ENCODE measurements around the gene SLC22A13.

Gene SLC22A13

GRCh38 chr3:38311941-38312340 lies 46.3 kb downstream of the SLC22A13 start:
- no peak overlapping the region for H3K9ac ChIP-seq (ENCODE audit: low read length)
- no peaks in the 10 kb centered on the region for H3K9me2 ChIP-seq (ENCODE audit: low read depth, low read length)
- no peaks in the 10 kb centered on the region for H3K79me2 ChIP-seq (ENCODE audit: insufficient read depth, low read length)
- H2AFZ ChIP-seq (ENCODE audit: low read length), result no peak overlapping the region
- no peaks in the 10 kb centered on the region for H4K20me1 ChIP-seq (ENCODE audit: insufficient read depth, low read length)
- no peaks in the 10 kb centered on the region for H3F3A ChIP-seq (ENCODE audit: insufficient read depth, low read length)
- no peak overlapping the region for H3K4me2 ChIP-seq (ENCODE audit: low read length)
- 0 out of 2 replicates have a peak, but pooled peaks cover 5% of the 10 kb centered on the region for H3K27me3 ChIP-seq (ENCODE audit: insufficient read depth, low read length)
- TF ChIP-seq, protein P1, sequence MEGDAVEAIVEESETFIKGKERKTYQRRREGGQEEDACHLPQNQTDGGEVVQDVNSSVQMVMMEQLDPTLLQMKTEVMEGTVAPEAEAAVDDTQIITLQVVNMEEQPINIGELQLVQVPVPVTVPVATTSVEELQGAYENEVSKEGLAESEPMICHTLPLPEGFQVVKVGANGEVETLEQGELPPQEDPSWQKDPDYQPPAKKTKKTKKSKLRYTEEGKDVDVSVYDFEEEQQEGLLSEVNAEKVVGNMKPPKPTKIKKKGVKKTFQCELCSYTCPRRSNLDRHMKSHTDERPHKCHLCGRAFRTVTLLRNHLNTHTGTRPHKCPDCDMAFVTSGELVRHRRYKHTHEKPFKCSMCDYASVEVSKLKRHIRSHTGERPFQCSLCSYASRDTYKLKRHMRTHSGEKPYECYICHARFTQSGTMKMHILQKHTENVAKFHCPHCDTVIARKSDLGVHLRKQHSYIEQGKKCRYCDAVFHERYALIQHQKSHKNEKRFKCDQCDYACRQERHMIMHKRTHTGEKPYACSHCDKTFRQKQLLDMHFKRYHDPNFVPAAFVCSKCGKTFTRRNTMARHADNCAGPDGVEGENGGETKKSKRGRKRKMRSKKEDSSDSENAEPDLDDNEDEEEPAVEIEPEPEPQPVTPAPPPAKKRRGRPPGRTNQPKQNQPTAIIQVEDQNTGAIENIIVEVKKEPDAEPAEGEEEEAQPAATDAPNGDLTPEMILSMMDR (IDR thresholded peaks at IDR 0.05; ENCODE audit: low read length), result no peak
- TF ChIP-seq EZH2 (IDR thresholded peaks at IDR 0.05; ENCODE audit: borderline replicate concordance, low read length), result no peak
- H3K27ac ChIP-seq (ENCODE audit: low read depth, low read length, poor library complexity, severe bottlenecking), result no peak overlapping the region
- H3K4me1 ChIP-seq (ENCODE audit: insufficient read depth, low read length, severe bottlenecking), result no peaks in the 10 kb centered on the region
- H3K9me3 ChIP-seq (ENCODE audit: low read length), result no peaks in the 10 kb centered on the region
- no peak overlapping the region for H3K4me3 ChIP-seq (ENCODE audit: low read depth, low read length, poor library complexity, severe bottlenecking)
- H3K36me3 ChIP-seq (ENCODE audit: insufficient read depth, low read length), result no peaks in the 10 kb centered on the region

DNA sequence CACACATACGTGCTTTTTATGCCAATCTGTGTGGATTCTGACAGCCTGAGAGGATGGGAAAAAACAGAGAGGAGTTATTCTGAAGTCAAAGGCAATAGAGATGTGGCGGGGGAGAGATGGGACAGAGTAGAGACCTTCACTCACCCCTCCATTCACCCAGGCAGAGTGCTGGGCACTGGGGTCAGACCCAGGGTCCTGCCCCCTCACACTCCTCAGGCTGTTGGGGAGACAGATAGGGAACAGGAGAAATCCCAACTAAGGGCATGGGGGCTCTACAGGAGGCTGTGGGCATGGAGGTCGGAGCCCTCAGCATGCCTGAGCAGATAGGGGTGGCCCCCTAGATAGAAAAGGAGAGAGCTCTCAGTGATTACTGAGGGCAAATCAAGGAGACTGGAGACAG lies 46.7 kb downstream of the SLC22A13 start:
- no peak overlapping the region for H3K27ac ChIP-seq (ENCODE audit: low read depth, low read length, poor library complexity, severe bottlenecking)
- H3K9me3 ChIP-seq (ENCODE audit: low read length), result no peaks in the 10 kb centered on the region
- no peaks in the 10 kb centered on the region for H3K4me1 ChIP-seq (ENCODE audit: insufficient read depth, low read length, severe bottlenecking)
- no peaks in the 10 kb centered on the region for H3K79me2 ChIP-seq (ENCODE audit: insufficient read depth, low read length)
- TF ChIP-seq, protein P1 (IDR thresholded peaks at IDR 0.05; ENCODE audit: low read length), result no peak
- no peak for TF ChIP-seq EZH2 (IDR thresholded peaks at IDR 0.05; ENCODE audit: borderline replicate concordance, low read length)
- no peak overlapping the region for H3K4me2 ChIP-seq (ENCODE audit: low read length)
- 0 out of 2 replicates have a peak, but pooled peaks cover 5% of the 10 kb centered on the region for H3K27me3 ChIP-seq (ENCODE audit: insufficient read depth, low read length)
- H3K36me3 ChIP-seq (ENCODE audit: insufficient read depth, low read length), result no peaks in the 10 kb centered on the region
- H3K9ac ChIP-seq (ENCODE audit: low read length), result no peak overlapping the region
- no peaks in the 10 kb centered on the region for H4K20me1 ChIP-seq (ENCODE audit: insufficient read depth, low read length)
- no peaks in the 10 kb centered on the region for H3F3A ChIP-seq (ENCODE audit: insufficient read depth, low read length)
- H3K9me2 ChIP-seq (ENCODE audit: low read depth, low read length), result no peaks in the 10 kb centered on the region
- H2AFZ ChIP-seq (ENCODE audit: low read length), result no peak overlapping the region
- H3K4me3 ChIP-seq (ENCODE audit: low read depth, low read length, poor library complexity, severe bottlenecking), result no peak overlapping the region

GRCh38 chr3:38313263-38313662 lies 47.7 kb downstream of the SLC22A13 start:
- no peak overlapping the region for H3K27ac ChIP-seq (ENCODE audit: low read depth, low read length, poor library complexity, severe bottlenecking)
- H3K9me3 ChIP-seq (ENCODE audit: low read length), result no peaks in the 10 kb centered on the region
- H3K27me3 ChIP-seq (ENCODE audit: insufficient read depth, low read length), result 0 out of 2 replicates have a peak, but pooled peaks cover 5% of the 10 kb centered on the region
- no peak overlapping the region for H3K4me2 ChIP-seq (ENCODE audit: low read length)
- H3K4me1 ChIP-seq (ENCODE audit: insufficient read depth, low read length, severe bottlenecking), result no peaks in the 10 kb centered on the region
- no peaks in the 10 kb centered on the region for H3K79me2 ChIP-seq (ENCODE audit: insufficient read depth, low read length)
- H3F3A ChIP-seq (ENCODE audit: insufficient read depth, low read length), result no peaks in the 10 kb centered on the region
- no peaks in the 10 kb centered on the region for H3K9me2 ChIP-seq (ENCODE audit: low read depth, low read length)
- H3K9ac ChIP-seq (ENCODE audit: low read length), result no peak overlapping the region
- H2AFZ ChIP-seq (ENCODE audit: low read length), result no peak overlapping the region
- no peak overlapping the region for H3K4me3 ChIP-seq (ENCODE audit: low read depth, low read length, poor library complexity, severe bottlenecking)
- no peaks in the 10 kb centered on the region for H4K20me1 ChIP-seq (ENCODE audit: insufficient read depth, low read length)
- H3K36me3 ChIP-seq (ENCODE audit: insufficient read depth, low read length), result no peaks in the 10 kb centered on the region
- TF ChIP-seq, protein P1 (IDR thresholded peaks at IDR 0.05; ENCODE audit: low read length), result no peak
- no peak for TF ChIP-seq EZH2 (IDR thresholded peaks at IDR 0.05; ENCODE audit: borderline replicate concordance, low read length)

Data from OCI-LY1 (cell line).